Esophagus squamous epithelium (tissue), 5 donors: ENCODE results near the gene FAM222A. TPM values are rescaled to one million over a fixed set of nuclear protein-coding genes. Genes with fewer than 3 reads are reported as not detected.

Experiments
- DNase-seq: peaks from one replicate; lab custom pipeline; 2025; lab: John Stamatoyannopoulos, UW
- H3K27ac ChIP-seq, 4 donors: fragments of 200-600 bp; sonication (generic); one replicate each; pipeline ENCODE4 v1.5.1; 2016 to 2019; ENCODE audit warnings: mild to moderate bottlenecking in 1 of 4
- H3K27me3 ChIP-seq, 4 donors: fragments of 200-600 bp; sonication (generic); 1 replicate in 3 of 4; 2 replicates in 1 of 4; pipeline versions ENCODE4 v1.5.1 to v1.6.0; 2017 to 2021; ENCODE audit warnings: antibody characterized with exemption in 1 of 4
- H3K36me3 ChIP-seq, 3 donors: fragments of 200-600 bp; sonication (generic); one replicate each; pipeline ENCODE4 v1.5.1; 2016 to 2019
- H3K4me1 ChIP-seq, 3 donors: fragments of 200-600 bp; sonication (generic); one replicate each; pipeline ENCODE4 v1.5.1; 2017 to 2019
- H3K4me3 ChIP-seq, 4 donors: fragments of 200-600 bp; sonication (generic); 1 replicate in 3 of 4; 2 replicates in 1 of 4; pipeline ENCODE4 v1.5.1; 2016 to 2019; ENCODE audit warnings: mild to moderate bottlenecking in 2 of 4, moderate library complexity in 1 of 4
- H3K9me3 ChIP-seq, 3 donors: fragments of 200-600 bp; sonication (generic); one replicate each; pipeline ENCODE4 v1.5.1; 2016 to 2019
- CTCF ChIP-seq, 6 experiments: fragments of 450-650 bp in 4 of 6; fragments of 200-600 bp in 2 of 6; sonication (generic) in 2 of 6; IDR thresholded peaks; one replicate each; pipeline ENCODE4 v1.5.1; 2016 to 2019; ENCODE audit warnings: antibody characterized with exemption in 6 of 6, mild to moderate bottlenecking in 4 of 6, moderate library complexity in 4 of 6
- POLR2A ChIP-seq, 4 donors: fragments of 450-650 bp; IDR thresholded peaks; one replicate each; pipeline ENCODE4 v1.6.1; 2017; ENCODE audit warnings: antibody characterized with exemption in 4 of 4, mild to moderate bottlenecking in 4 of 4, moderate library complexity in 3 of 4
- WGBS, 2 donors: methylation state at CpG; one replicate each; pipeline ENCODE4 v1.1.5; 2018; 5-methylcytosine and 5-hydroxymethylcytosine counted together
- intact Hi-C: fragments of 100-400 bp; cut with DNase I; formaldehyde crosslinking; loops from one replicate; pipeline ENCODE4 v1.15.0; 2022
- total RNA-seq, 4 donors: library from RNA; depleted of rRNA; stranded (reverse); fragments of >200 nt; gene quantifications; one replicate each; pipeline ENCODE4 v1.1.0, GENCODE V29; 2016
- donor health status: DM: yes; HTN: yes; CAD: no.

The FAM222A gene
- total RNA-seq, 4 donors from 2014 or later: 0.57 to 9.3 (median 5.0) TPM

GRCh38 chr12:109710205-109710746 is 3.3 kb upstream of the FAM222A start:
- DNase-seq: no peak
- Histone ChIP-seq H3K36me3 (no peaks in the 10 kb centered on the region), H3K27me3 (peaks cover 0 to 70% (median 5%) of the 10 kb centered on the region in 4 donors), H3K4me3 (no peak overlapping the region), H3K4me1 (peaks cover 7 to 30% (median 13%) of the 10 kb centered on the region in 3 donors), H3K9me3 (no peaks in the 10 kb centered on the region), H3K27ac (no peak overlapping the region)
- intact Hi-C loops: no loop called here
- 67 to 68% methylated on average over 5 of the region's 5 CpGs for WGBS, 2 donors
- TF ChIP-seq POLR2A (IDR thresholded peaks at IDR 0.05) (no peak), CTCF (IDR thresholded peaks at IDR 0.05) (no peak)

GRCh38 chr12:109710747-109711595 is 2.7 kb upstream of the FAM222A start:
- H3K27ac ChIP-seq: no peak overlapping the region
- H3K9me3 ChIP-seq: no peaks in the 10 kb centered on the region
- WGBS, 2 donors: 59 to 70% methylated on average over 6 to 10 of the region's 11 CpGs
- no peak for DNase-seq
- intact Hi-C loops: no loop called here
- H3K4me3 ChIP-seq: no peak overlapping the region
- H3K27me3 ChIP-seq: peaks cover 0 to 72% (median 5%) of the 10 kb centered on the region in 4 donors
- peaks cover 10 to 37% (median 13%) of the 10 kb centered on the region in 3 donors for H3K4me1 ChIP-seq
- TF ChIP-seq CTCF (IDR thresholded peaks at IDR 0.05) (no peak), POLR2A (IDR thresholded peaks at IDR 0.05) (no peak)
- no peaks in the 10 kb centered on the region for H3K36me3 ChIP-seq

- Histone ChIP-seq H3K4me1 (peaks cover 13 to 46% (median 13%) of the 10 kb centered on the region in 3 donors), H3K4me3 (no peak overlapping the region), H3K27me3 (peaks cover 0 to 72% (median 5%) of the 10 kb centered on the region in 4 donors), H3K9me3 (no peaks in the 10 kb centered on the region), H3K27ac (no peak overlapping the region), H3K36me3 (no peaks in the 10 kb centered on the region)
- no peak for DNase-seq
- TF ChIP-seq CTCF (IDR thresholded peaks at IDR 0.05) (no peak), POLR2A (IDR thresholded peaks at IDR 0.05) (no peak)
- intact Hi-C loops: no loop called here
- WGBS, 2 donors: 24 to 44% methylated on average over 16 to 26 of the region's 37 CpGs
These were observed 1.8 kb upstream of the FAM222A start for GRCh38 chr12:109711596-109712461.

- H3K9me3 ChIP-seq: no peaks in the 10 kb centered on the region
- DNase-seq: peak; percentile 16
- intact Hi-C loops: no loop called here
- H3K27ac ChIP-seq: peak overlapping the region in 2 of 4 donors; percentile 73 to 80
- no peaks in the 10 kb centered on the region for H3K36me3 ChIP-seq
- peak overlapping the region; percentile 39 to 81 (median 60) for H3K4me3 ChIP-seq
- 0 to 5% methylated on average over 2 to 4 of the region's 96 CpGs for WGBS, 2 donors
- peaks cover 13 to 63% (median 13%) of the 10 kb centered on the region in 3 donors for H3K4me1 ChIP-seq
- TF ChIP-seq CTCF (IDR thresholded peaks at IDR 0.05) (peak in 1 of 6 experiments; percentile 9), POLR2A (IDR thresholded peaks at IDR 0.05) (no peak)
- H3K27me3 ChIP-seq: peaks cover 0 to 90% (median 5%) of the 10 kb centered on the region in 4 donors
These were observed 702 bp downstream of the FAM222A start for GRCh38 chr12:109714141-109714912.
